AG09319 (cell line): ENCODE results near the gene PDK2.

Experiments
- DNase-seq: peaks from one replicate; pipeline ENCODE4 v3.0.0-alpha.2; 2010; ENCODE audit warnings: low read depth; ENCODE audit errors: extremely low read depth
- CTCF ChIP-seq: IDR thresholded peaks from 2 replicates; pipeline ENCODE4 v1.5.1; 2011; ENCODE audit warnings: low read depth, mild to moderate bottlenecking, inconsistent platforms, low read length, moderate library complexity

PDK2 gene

GRCh38 chr17:50127697-50128361 is 32.7 kb downstream of the PDK2 start:
- TF ChIP-seq CTCF: no peak
- DNase-seq: no peak

GRCh38 chr17:50128441-50129352 is 33.5 kb downstream of the PDK2 start:
- no peak for DNase-seq
- no peak for TF ChIP-seq CTCF

- no peak for DNase-seq
- no peak for TF ChIP-seq CTCF
These were observed 34.2 kb downstream of the PDK2 start for GRCh38 chr17:50129353-50129727.

GRCh38 chr17:50129728-50130558 is 34.8 kb downstream of the PDK2 start, which contains the start of gene SAMD14:
Gene SAMD14, minus strand, starts transcription at chr17:50130160. Its CDS starts 5,201 bp downstream, at chr17:50124959.
- DNase-seq: no peak

GRCh38 chr17:50130559-50131305 is 35.6 kb downstream of the PDK2 start:
- TF ChIP-seq CTCF: no peak
- DNase-seq: no peak

More at GRCh38 chr17:50129728-50130558, 34.8 kb downstream of the PDK2 start, which contains the start of gene SAMD14:
- no peak for TF ChIP-seq CTCF

GRCh38 chr17:50132104-50132794 is 37.1 kb downstream of the PDK2 start:
- DNase-seq: no peak
- no peak for TF ChIP-seq CTCF
